Measurements from ENCODE around the gene ACVRL1. TPM values are rescaled to one million over a fixed set of nuclear protein-coding genes. Genes with fewer than 3 reads are reported as not detected.
"Not testable (repeated sequence)": the region's sequence is repeated elsewhere in the genome, so short reads cannot be mapped to it uniquely, and the experiment has no call there.

ACVRL1 gene
- polyA plus RNA-seq, 1 experiment: 13.1 TPM

DNA sequence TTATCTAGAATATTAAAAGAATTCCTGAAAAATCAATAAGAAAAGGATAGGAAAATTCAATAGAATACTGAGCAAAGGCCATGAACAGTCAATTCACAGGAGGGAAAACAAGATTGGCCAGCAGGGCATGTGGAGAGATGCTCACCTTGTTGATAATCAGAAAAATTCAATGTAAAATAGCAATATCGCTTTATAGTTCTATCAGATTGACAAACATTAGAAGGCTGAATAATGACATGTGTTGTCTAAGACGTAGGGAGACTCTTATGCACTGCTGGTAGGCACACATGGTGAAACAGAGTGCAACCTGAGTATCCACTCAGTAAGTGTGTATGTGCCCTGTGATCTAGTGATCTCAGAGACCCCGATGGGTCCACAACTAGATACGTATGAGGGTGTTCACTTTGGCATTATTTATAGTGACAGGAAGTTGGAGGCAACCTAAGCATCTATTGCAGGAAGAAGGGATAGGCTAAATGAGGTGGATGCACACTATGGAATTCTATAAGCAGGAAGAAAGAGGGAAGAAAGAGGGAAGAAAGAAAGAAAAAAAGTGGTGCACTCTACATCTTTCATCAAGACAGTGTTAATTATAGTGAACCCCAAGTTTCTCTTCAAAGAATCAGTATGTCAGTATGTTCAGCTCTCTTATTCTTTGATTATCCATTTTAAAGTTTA, 23.2 kb upstream of the ACVRL1 start:
- Histone ChIP-seq H3K4me3 (ENCODE audit: low read depth, low read length) (no peak overlapping the region), H3K27me3 (ENCODE audit: control insufficient read depth, insufficient read depth, low read length) (no peaks in the 10 kb centered on the region), H3K36me3 (ENCODE audit: control insufficient read depth, insufficient read depth, low read length) (no peaks in the 10 kb centered on the region)
- TF ChIP-seq, protein P1, sequence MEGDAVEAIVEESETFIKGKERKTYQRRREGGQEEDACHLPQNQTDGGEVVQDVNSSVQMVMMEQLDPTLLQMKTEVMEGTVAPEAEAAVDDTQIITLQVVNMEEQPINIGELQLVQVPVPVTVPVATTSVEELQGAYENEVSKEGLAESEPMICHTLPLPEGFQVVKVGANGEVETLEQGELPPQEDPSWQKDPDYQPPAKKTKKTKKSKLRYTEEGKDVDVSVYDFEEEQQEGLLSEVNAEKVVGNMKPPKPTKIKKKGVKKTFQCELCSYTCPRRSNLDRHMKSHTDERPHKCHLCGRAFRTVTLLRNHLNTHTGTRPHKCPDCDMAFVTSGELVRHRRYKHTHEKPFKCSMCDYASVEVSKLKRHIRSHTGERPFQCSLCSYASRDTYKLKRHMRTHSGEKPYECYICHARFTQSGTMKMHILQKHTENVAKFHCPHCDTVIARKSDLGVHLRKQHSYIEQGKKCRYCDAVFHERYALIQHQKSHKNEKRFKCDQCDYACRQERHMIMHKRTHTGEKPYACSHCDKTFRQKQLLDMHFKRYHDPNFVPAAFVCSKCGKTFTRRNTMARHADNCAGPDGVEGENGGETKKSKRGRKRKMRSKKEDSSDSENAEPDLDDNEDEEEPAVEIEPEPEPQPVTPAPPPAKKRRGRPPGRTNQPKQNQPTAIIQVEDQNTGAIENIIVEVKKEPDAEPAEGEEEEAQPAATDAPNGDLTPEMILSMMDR (IDR thresholded peaks at IDR 0.05; ENCODE audit: insufficient read depth, low read depth, low read length): no peak
- ChIA-PET POLR2A (no interaction called here), CTCF (interaction anchor here (0.5 to 3.0 kb wide), 4 partner anchors 9 to 460 kb away, joined by 3 to 24 read pairs (median 3); partner anchors contain the start of gene SLC4A8)
- no peak for DNase-seq (ENCODE audit: low read depth)

DNA sequence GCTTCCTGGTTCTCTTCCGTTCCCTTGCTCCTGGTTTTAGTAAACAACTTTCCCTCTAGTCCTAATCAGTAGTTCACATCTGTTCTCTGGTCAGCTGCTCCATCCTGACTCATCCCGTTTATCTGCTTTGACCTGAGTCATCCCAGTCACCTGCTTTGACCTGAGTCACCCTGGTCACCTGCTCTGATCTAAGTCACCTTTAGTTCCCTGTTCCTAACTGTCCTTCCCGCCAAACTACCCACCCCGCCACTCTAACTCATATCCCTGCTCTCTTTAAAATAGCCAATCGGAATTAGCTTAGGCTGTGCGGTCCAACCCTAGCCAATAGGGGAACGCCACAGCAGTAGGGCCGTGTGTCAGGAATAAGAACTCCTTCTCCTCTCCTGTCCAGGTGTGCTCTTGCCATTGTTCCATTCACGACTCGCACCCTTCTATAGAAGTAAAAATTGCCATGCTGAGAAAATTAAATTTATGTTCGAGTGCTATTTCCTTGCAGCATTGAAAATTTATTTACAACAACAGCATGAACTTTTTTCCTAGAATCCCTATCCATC, 22.6 kb upstream of the ACVRL1 start:
- TF ChIP-seq, protein P1 (IDR thresholded peaks at IDR 0.05; ENCODE audit: insufficient read depth, low read depth, low read length): no peak
- POLR2A ChIA-PET: no interaction called here
- CTCF ChIA-PET: interaction anchor here (0.5 to 3.0 kb wide), 6 partner anchors 9 to 464 kb away, joined by 3 to 24 read pairs (median 3); partner anchors contain the start of gene SLC4A8
- H3K36me3 ChIP-seq (ENCODE audit: control insufficient read depth, insufficient read depth, low read length): no peaks in the 10 kb centered on the region
- no peak overlapping the region for H3K4me3 ChIP-seq (ENCODE audit: low read depth, low read length)
- H3K27me3 ChIP-seq (ENCODE audit: control insufficient read depth, insufficient read depth, low read length): no peaks in the 10 kb centered on the region
- DNase-seq (ENCODE audit: low read depth): no peak

DNA sequence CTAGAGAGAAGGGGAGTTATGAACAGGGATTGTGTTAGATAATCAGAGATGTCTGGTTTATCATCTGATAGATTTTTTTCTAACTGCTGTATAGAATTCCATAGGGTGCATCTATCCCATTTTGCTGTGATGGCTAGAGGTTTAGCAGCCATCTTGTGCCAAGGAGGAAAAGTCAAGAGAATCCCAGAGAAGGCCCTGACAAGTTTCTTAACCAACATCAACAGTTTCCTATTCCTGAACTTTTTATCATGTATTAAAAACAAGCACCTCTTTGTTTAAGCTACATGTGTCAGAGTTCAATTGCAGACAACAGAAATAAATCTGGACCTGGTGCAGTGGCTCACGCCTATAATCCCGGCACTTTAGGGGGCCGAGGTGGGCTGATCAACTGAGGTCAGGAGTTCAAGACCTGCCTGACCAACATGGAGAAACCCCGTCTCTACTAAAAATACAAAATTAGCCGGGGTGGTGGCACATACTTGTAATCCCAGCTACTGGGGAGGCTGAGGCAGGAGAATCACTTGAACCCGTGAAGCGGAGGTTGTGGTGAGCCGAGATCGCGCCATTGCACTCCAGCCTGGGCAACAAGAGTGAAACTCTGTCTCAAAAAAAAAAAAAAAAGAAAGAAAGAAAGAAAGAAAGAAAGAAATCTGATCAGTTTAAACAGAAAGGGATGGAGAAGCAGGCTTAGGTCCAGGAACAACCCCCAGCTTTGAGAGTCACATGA, 21.8 kb upstream of the ACVRL1 start:
- ChIA-PET CTCF (interaction anchor here (0.7 to 3.0 kb wide), 11 partner anchors 9 to 465 kb away, joined by 3 to 24 read pairs (median 4); no protein-coding TSS in a partner anchor), POLR2A (interaction anchor here (0.6 kb wide), 1 partner anchor 14 kb away, joined by 5 read pairs; no protein-coding TSS in a partner anchor)
- not testable (repeated sequence) for DNase-seq (ENCODE audit: low read depth); H3K36me3 ChIP-seq (ENCODE audit: control insufficient read depth, insufficient read depth, low read length); H3K4me3 ChIP-seq (ENCODE audit: low read depth, low read length); H3K27me3 ChIP-seq (ENCODE audit: control insufficient read depth, insufficient read depth, low read length)

DNA sequence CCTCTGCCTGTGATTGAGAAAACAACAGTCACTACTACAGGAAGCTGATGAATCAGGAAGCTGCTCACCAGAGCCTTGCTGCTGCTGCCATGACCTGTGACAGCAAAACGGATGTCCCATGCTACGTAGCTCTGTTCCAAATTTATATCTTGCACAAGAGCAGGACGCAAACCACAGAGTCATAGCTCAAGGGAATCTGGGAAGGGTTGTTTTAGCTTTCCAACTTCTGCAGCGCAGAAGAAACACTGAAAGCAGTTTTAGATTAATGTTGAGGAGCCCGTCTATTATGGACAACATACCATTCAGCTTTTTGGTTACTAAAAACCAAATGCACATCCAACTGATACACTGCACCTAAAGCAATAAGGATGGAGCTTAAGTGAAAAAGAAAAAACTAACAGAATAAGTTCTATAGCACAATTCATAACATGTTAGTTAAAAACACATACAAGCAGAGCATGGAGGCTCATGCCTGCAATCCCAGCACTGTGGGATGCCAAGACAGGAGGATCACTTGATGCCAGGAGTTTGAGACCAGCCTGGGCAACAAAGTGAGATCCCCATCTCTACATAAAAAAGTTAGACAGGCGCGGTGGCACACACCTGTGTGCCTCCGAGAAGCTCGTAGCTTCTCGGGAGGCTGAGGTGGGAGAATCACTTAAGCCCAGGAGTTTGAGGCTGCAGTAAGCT, 21.1 kb upstream of the ACVRL1 start:
- TF ChIP-seq, protein P1 (IDR thresholded peaks at IDR 0.05; ENCODE audit: insufficient read depth, low read depth, low read length): no peak
- H3K4me3 ChIP-seq (ENCODE audit: low read depth, low read length): no peak overlapping the region
- DNase-seq (ENCODE audit: low read depth): peak; percentile 88
- H3K27me3 ChIP-seq (ENCODE audit: control insufficient read depth, insufficient read depth, low read length): no peaks in the 10 kb centered on the region
- ChIA-PET CTCF (interaction anchor here (0.7 to 3.0 kb wide), 12 partner anchors 8 to 465 kb away, joined by 3 to 24 read pairs (median 4); no protein-coding TSS in a partner anchor), POLR2A (interaction anchor here (0.6 kb wide), 1 partner anchor 15 kb away, joined by 5 read pairs; no protein-coding TSS in a partner anchor)
- no peaks in the 10 kb centered on the region for H3K36me3 ChIP-seq (ENCODE audit: control insufficient read depth, insufficient read depth, low read length)

DNA sequence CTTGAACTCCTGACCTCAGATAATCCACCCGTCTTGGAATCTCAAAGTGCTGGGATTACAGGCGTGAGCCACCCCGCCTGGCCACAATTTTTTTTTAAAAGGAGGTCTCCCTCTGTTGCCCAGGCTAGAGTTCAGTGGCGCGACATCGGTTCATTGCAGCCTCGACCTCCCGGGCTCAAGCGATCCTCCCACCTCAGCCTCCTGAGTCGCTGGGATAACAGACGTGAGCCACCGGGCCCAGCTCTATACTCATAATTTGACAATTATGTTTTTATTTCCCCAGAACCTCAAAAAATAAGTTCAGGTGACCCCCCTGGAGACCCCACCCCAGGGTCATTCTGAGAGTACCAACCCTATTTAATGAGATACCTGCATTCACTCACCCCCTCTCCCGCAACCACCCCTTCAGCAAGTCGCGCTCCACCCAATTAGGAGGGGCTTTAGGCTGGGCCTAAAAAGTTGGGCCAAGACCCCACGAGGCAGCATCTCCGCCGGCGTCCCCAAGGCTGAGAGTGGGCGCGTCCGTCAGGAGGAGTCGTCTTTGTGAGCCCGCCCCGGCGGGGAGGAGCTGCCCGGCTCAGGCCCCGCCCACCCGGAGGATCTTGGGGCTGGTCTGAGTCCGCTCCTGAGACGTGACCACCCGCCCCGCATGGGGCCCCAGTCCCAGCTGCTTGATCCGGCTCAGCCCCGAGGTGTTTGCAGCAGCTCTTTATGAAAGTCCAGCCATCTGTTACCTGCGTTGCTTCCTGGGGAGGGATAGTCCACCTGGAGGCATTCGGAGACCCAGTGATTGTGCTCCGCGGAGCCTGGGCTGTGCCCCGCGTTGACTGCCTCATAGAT, 19.6 kb upstream of the ACVRL1 start, which contains the start of gene ANKRD33:
Gene ANKRD33, plus strand, starts transcription at position 628 of the 840 bp plus-strand sequence. Its CDS starts 84 bp downstream, at position 712.
- DNase-seq (ENCODE audit: low read depth): no peak
- H3K27me3 ChIP-seq (ENCODE audit: control insufficient read depth, insufficient read depth, low read length): no peaks in the 10 kb centered on the region
- ChIA-PET CTCF (interaction anchor here (0.7 to 3.0 kb wide), 5 partner anchors 13 to 465 kb away, joined by 3 to 28 read pairs (median 4); no protein-coding TSS in a partner anchor), POLR2A (no interaction called here)
- H3K36me3 ChIP-seq (ENCODE audit: control insufficient read depth, insufficient read depth, low read length): no peaks in the 10 kb centered on the region
- H3K4me3 ChIP-seq (ENCODE audit: low read depth, low read length): no peak within 1 kb of the TSS
- TF ChIP-seq, protein P1 (IDR thresholded peaks at IDR 0.05; ENCODE audit: insufficient read depth, low read depth, low read length): no peak

Data from BJ (cell line).